A673 (cell line): ENCODE measurements around the gene FYCO1.

Experiments used
- CTCF ChIP-seq: fragments of 300-800, 200-600 bp; sonication (generic); conservative IDR thresholded peaks from 2 replicates; pipeline ENCODE4 v1.5.1; 2017; ENCODE audit warnings: low read depth, mild to moderate bottlenecking, antibody characterized with exemption, low read length, moderate library complexity, mixed read lengths
- EZH2 ChIP-seq: fragments of 200-600 bp; sonication (generic); IDR thresholded peaks from 2 replicates; pipeline ENCODE4 v1.6.1; 2017; ENCODE audit warnings: borderline replicate concordance, low read depth, mild to moderate bottlenecking, mixed read lengths, antibody characterized with exemption, low read length; ENCODE audit not compliant: poor library complexity, severe bottlenecking

- TF ChIP-seq CTCF = no peak
- no peak for TF ChIP-seq EZH2
These were observed 34.4 kb upstream of the FYCO1 start for GRCh38 chr3:46029953-46030543.
